CD4-positive, alpha-beta T cell treated with Interleukin-2 at 100 ng/mL for 4 hours (primary cell): ENCODE measurements around the gene HMGN3.

Experiments used
- DNase-seq: peaks from one replicate; pipeline ENCODE4 v3.0.0-alpha.2; 2020; ENCODE audit warnings: low spot score

The HMGN3 gene

GRCh38 chr6:79232696-79233462 is 1.6 kb downstream of the HMGN3 start:
- DNase-seq: no peak

GRCh38 chr6:79231666-79232065 is 2.8 kb downstream of the HMGN3 start:
- no peak for DNase-seq

GRCh38 chr6:79231101-79231500 is 3.4 kb downstream of the HMGN3 start:
- DNase-seq: no peak

GRCh38 chr6:79230149-79230548 is 4.3 kb downstream of the HMGN3 start:
- DNase-seq: no peak

GRCh38 chr6:79227445-79227844 is 7.0 kb downstream of the HMGN3 start:
- no peak for DNase-seq

GRCh38 chr6:79226660-79227059 is 7.8 kb downstream of the HMGN3 start:
- DNase-seq: no peak

- no peak for DNase-seq
Measured at GRCh38 chr6:79225717-79226599, 8.5 kb downstream of the HMGN3 start.

GRCh38 chr6:79223611-79224404 is 10.7 kb downstream of the HMGN3 start:
- no peak for DNase-seq

GRCh38 chr6:79215213-79215824 is 19.2 kb downstream of the HMGN3 start:
- no peak for DNase-seq

- DNase-seq: no peak
Measured at GRCh38 chr6:79212859-79213258, 21.6 kb downstream of the HMGN3 start.

- no peak for DNase-seq
Measured at GRCh38 chr6:79208816-79209215, 25.7 kb downstream of the HMGN3 start.

GRCh38 chr6:79203753-79204253 is 30.7 kb downstream of the HMGN3 start:
- no peak for DNase-seq

GRCh38 chr6:79202556-79202955 is 31.9 kb downstream of the HMGN3 start:
- DNase-seq: no peak

GRCh38 chr6:79201983-79202382 is 32.5 kb downstream of the HMGN3 start:
- no peak for DNase-seq

- DNase-seq: no peak
Measured at GRCh38 chr6:79201143-79201542, 33.3 kb downstream of the HMGN3 start.

- no peak for DNase-seq
Measured at GRCh38 chr6:79196912-79197311, 37.6 kb downstream of the HMGN3 start.

GRCh38 chr6:79193971-79194370 is 40.5 kb downstream of the HMGN3 start:
- no peak for DNase-seq

- no peak for DNase-seq
Measured at GRCh38 chr6:79189760-79190350, 44.6 kb downstream of the HMGN3 start.

GRCh38 chr6:79188885-79189480 is 45.5 kb downstream of the HMGN3 start:
- no peak for DNase-seq

- DNase-seq: no peak
Measured at GRCh38 chr6:79188107-79188506, 46.4 kb downstream of the HMGN3 start.

- no peak for DNase-seq
Measured at GRCh38 chr6:79186564-79186963, 47.9 kb downstream of the HMGN3 start.
